Endothelial cell (in vitro differentiated cells): ENCODE measurements around the gene SMYD1. TPM values are rescaled to one million over a fixed set of nuclear protein-coding genes. Genes with fewer than 3 reads are reported as not detected.

Experiments
- DNase-seq: peaks from one replicate; pipeline ENCODE4 v3.0.0; 2021; ENCODE audit warnings: low spot score
- H3K27ac Mint-ChIP-seq: one replicate; pipeline ENCODE4 v1.8.0; 2021; ENCODE audit warnings: mixed read lengths, inconsistent platforms; ENCODE audit not compliant: unreplicated experiment
- H3K27me3 Mint-ChIP-seq: one replicate; pipeline ENCODE4 v1.8.0; 2021; ENCODE audit warnings: mild to moderate bottlenecking, moderate library complexity, mixed read lengths, inconsistent platforms; ENCODE audit not compliant: unreplicated experiment
- H3K36me3 Mint-ChIP-seq: one replicate; pipeline ENCODE4 v1.8.0; 2021; ENCODE audit warnings: mild to moderate bottlenecking, low read depth, mixed read lengths, inconsistent platforms; ENCODE audit not compliant: unreplicated experiment
- H3K4me1 Mint-ChIP-seq: one replicate; pipeline ENCODE4 v1.8.0; 2021; ENCODE audit warnings: mild to moderate bottlenecking, mixed read lengths, inconsistent platforms; ENCODE audit not compliant: unreplicated experiment
- H3K4me3 Mint-ChIP-seq: one replicate; pipeline ENCODE4 v1.8.0; 2021; ENCODE audit warnings: mild to moderate bottlenecking, mixed read lengths, inconsistent platforms; ENCODE audit not compliant: unreplicated experiment
- H3K9me3 Mint-ChIP-seq: one replicate; pipeline ENCODE4 v1.8.0; 2021; ENCODE audit warnings: mixed read lengths, inconsistent platforms; ENCODE audit not compliant: unreplicated experiment
- CTCF ChIP-seq: fragments of 200-600 bp; sonication (generic); IDR thresholded peaks from one replicate; pipeline ENCODE4 v1.5.0; 2021; ENCODE audit warnings: antibody characterized with exemption; ENCODE audit not compliant: unreplicated experiment
- total RNA-seq: library from RNA; stranded (reverse); fragmentation: NEBNext Ultra II Directional; extraction: Animal tissue kit (Norgen Biotek cat#: 25700); gene quantifications from one replicate; pipeline ENCODE4 v1.2.1, GENCODE V29; 2021; ENCODE audit not compliant: unreplicated experiment

The SMYD1 gene
- total RNA-seq, 1 donor from 2014 or later, result not detected

DNA sequence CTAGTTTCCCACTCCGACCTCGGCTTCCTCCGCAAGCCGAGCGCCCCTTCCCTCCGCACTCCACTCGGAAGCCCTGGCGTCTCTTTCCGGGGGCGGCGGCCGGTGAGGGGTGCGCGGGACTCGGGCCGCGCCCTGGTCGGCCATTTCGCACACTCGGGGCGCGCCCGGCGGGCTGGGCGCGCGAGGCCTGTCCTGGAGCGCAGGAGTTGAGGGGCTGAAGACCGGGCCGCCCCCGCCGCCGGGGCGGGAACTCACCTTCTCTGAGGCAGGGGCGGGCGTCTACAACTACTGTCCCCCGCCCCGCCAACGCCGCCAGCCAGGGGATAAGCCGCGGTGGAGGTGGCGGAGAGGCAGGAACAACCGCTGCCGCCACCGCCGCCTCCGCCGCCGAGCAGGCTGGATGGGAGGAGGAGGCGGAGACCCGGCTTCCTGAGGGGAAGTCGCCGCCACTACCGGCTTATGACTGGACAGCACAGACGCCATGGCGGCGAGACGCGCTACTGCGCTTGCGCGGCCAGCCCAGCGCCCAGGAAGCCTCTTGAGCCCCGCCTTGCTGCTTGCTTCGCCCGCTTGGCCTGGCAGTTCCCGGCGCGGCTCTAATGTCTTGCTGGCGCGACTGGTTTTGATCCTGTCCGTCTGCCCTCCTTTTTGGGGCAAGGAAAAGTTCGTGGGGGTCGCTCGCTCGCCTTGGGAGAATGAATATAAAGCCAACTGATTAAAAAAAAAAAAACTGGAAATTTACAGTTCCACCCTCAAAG is 12.1 kb upstream of the SMYD1 start, which contains the start of gene KRCC1:
Gene KRCC1 (minus strand): TSS at position 413 of the 758 bp plus-strand sequence. CDS start 27,220 bp downstream, outside the sequence.
- H3K36me3 Mint-ChIP-seq, result peaks cover 6% of the 10 kb centered on the region
- H3K27me3 Mint-ChIP-seq, result peaks cover 12% of the 10 kb centered on the region
- H3K4me3 Mint-ChIP-seq, result peak within 1 kb of the TSS; percentile 99
- peaks cover 30% of the 10 kb centered on the region for H3K4me1 Mint-ChIP-seq
- no peak for TF ChIP-seq CTCF
- no peaks in the 10 kb centered on the region for H3K9me3 Mint-ChIP-seq
- H3K27ac Mint-ChIP-seq, result peak within 1 kb of the TSS; percentile 100
- DNase-seq, result peak; percentile 85

GRCh38 chr2:88057437-88057844 is 10.2 kb upstream of the SMYD1 start:
- H3K4me1 Mint-ChIP-seq, result peaks cover 43% of the 10 kb centered on the region
- peaks cover 6% of the 10 kb centered on the region for H3K36me3 Mint-ChIP-seq
- H3K27me3 Mint-ChIP-seq, result peaks cover 12% of the 10 kb centered on the region

GRCh38 chr2:88058191-88058590 is 9.4 kb upstream of the SMYD1 start:
- no peak for TF ChIP-seq CTCF
- Mint-ChIP-seq H3K36me3 (peaks cover 6% of the 10 kb centered on the region), H3K27me3 (peaks cover 12% of the 10 kb centered on the region), H3K4me3 (no peak overlapping the region), H3K27ac (no peak overlapping the region), H3K4me1 (peaks cover 47% of the 10 kb centered on the region), H3K9me3 (no peaks in the 10 kb centered on the region)
- no peak for DNase-seq

More at GRCh38 chr2:88057437-88057844, 10.2 kb upstream of the SMYD1 start:
- Mint-ChIP-seq H3K4me3 (no peak overlapping the region), H3K27ac (no peak overlapping the region), H3K9me3 (no peaks in the 10 kb centered on the region)
- TF ChIP-seq CTCF, result no peak
- no peak for DNase-seq

GRCh38 chr2:88059979-88060906 is 7.4 kb upstream of the SMYD1 start:
- DNase-seq, result no peak
- Mint-ChIP-seq H3K36me3 (no peaks in the 10 kb centered on the region), H3K9me3 (no peaks in the 10 kb centered on the region), H3K27me3 (peaks cover 7% of the 10 kb centered on the region), H3K4me3 (no peak overlapping the region), H3K4me1 (peaks cover 29% of the 10 kb centered on the region), H3K27ac (no peak overlapping the region)
- TF ChIP-seq CTCF, result peak; percentile 68
